KBM-7 (cell line): ENCODE results near the gene OS9.
"Not testable (repeated sequence)": the region's sequence is repeated elsewhere in the genome, so short reads cannot be mapped to it uniquely, and the experiment has no call there.

Experiments used
- DNase-seq: peaks from one replicate; pipeline ENCODE4 v3.0.0-alpha.2; 2015
- in situ Hi-C: fragments of 300-500 bp; cut with MboI; formaldehyde crosslinking; loops from 2 replicates; pipeline ENCODE4 v1.14.3; 2020; ENCODE audit warnings: low sequenced_read_pairs, low pct_unique_long_range_greater_than_20kb, mixed read lengths

Gene OS9

DNA sequence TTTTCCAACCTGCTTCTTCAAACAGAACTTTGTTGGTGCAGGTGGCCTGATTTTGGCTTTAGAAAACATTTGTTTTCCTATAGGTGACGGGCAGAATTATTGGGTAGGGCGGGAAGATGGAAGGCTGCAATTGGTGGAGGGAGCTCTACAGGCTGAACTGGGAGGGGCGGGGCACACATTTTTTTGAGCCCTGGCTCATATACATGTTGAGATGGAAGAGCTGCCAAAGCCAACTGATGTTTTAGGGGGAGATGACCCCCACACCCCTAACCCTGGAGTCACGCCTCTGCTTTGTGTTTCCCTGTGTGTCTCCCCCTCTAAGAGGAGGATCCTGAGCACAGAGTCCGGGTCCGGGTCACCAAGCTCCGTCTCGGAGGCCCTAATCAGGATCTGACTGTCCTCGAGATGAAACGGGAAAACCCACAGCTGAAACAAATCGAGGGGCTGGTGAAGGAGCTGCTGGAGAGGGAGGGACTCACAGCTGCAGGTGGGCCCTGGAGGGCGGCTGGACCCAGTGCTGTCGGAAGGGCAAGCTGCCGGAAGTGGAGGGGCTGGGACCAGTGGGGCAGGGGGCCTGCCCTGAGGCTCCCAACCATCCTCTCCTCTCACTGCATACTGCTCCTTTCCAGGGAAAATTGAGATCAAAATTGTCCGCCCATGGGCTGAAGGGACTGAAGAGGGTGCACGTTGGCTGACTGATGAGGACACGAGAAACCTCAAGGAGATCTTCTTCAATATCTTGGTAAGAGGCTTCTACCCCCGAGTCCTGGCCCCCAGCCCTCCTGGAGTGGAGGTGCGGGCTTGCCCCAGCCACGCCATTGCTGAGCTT lies 26.1 kb downstream of the OS9 start:
- no peak for DNase-seq
- in situ Hi-C loops, result no loop called here

DNA sequence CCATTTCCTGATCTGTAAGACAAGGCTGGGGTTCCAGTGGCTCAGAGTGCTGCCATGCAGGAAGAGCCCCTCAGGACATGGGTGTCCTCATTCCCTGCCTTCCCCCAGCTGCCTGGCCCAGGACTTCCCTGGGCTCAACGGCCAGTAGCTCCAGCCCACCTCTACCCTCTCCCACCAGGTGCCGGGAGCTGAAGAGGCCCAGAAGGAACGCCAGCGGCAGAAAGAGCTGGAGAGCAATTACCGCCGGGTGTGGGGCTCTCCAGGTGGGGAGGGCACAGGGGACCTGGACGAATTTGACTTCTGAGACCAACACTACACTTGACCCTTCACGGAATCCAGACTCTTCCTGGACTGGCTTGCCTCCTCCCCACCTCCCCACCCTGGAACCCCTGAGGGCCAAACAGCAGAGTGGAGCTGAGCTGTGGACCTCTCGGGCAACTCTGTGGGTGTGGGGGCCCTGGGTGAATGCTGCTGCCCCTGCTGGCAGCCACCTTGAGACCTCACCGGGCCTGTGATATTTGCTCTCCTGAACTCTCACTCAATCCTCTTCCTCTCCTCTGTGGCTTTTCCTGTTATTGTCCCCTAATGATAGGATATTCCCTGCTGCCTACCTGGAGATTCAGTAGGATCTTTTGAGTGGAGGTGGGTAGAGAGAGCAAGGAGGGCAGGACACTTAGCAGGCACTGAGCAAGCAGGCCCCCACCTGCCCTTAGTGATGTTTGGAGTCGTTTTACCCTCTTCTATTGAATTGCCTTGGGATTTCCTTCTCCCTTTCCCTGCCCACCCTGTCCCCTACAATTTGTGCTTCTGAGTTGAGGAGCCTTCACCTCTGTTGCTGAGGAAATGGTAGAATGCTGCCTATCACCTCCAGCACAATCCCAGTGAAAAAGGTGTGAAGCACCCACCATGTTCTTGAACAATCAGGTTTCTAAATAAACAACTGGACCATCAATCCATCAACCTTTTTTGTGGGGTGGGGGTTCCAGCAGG lies 27.0 kb downstream of the OS9 start:
- in situ Hi-C loops, result no loop called here
- no peak for DNase-seq

DNA sequence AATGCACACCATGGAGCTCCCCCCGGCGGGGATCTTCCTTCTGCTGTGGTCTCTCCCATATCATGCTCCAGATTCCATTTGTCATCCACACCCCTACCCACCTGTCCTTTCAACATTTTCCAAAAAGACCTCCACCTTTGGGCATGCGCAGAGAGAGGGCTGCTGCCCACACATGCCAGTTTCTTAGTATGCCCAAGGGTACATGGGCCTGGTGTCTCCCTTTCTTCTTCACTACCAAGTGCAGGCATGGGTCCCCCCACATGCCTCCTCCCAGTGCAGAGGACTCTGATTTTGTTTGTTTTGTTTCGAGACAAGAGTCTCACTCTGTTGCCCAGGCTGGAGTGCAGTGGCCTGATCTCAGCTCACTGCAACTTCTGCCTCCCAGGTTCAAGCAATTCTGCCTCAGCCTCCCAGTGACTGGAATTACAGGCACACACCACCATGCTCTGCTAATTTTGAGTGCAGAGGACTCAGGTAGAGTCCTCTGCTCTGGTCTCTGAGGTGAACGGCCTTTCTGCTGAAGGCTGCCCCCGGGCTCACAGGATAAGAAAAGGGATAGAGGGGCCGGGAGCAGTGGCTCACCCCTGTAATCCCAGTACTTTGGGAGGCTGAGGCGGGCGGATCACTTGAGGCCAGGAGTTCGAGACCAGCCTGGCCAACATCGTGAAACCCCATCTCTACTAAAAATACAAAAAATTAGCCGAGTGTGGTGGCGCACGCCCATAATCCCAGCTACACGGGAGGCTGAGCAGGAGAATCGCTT lies 28.1 kb downstream of the OS9 start:
- in situ Hi-C loops, DNase-seq: not testable (repeated sequence)

DNA sequence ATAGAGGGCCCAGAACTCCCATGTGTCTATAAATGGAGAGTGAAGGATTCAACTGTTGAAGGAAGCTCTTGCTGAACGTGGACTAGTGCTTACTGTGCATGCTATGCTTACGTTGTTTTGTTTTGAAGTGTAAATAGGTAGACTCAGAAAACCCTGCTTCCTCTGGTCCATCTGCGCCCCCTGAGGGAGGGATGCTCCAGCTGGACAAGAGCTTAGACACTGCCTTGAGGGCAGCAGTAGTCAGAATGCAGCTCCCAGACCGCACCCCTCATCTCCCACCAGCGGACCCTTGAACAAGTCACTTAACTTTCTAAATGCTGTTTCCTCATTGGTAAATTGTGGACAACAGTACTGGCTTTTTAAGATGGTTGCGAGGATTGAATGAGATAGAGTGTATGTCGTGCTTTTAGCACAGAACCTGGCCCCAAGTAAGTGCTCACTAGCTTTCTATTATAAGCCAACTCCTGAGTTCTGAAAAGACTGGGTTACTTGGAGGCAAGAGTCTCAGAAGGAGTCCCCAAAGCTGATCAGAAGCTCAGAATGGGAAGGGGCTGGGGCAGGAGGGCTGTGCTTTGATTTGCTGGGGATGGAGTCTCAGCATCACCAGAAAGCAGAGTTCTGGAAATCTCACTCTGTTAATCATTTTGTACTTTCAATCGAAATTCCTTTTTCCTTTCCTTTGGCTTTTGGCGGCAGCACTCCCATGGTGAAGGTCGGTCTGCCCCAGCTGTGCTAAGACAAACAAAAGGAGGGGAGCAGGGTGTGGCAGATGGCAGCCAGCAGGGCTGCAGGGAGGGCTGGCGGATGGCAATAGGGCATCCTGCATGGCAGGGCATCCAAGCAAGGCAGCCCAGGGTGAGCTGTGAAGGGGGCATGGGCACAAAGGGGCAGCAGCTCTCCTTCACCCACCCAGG lies 29.0 kb downstream of the OS9 start:
- in situ Hi-C loops, result no loop called here
- no peak for DNase-seq

DNA sequence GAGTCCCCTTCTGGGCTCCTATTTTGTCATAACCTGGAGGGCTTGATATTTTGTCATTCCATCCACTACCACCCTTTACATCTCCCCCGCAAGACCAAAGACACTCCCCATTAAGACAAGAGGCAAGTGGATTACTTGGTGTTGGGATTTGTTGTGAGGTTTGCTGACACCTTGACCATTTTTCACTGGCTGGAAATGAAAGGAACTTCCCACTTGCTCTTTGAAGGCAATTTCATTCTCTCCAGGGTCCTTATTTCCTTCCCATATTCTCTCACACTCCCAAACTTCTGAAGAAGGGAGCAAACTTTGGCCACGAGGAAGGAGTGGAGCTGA lies 29.7 kb downstream of the OS9 start:
- DNase-seq, result no peak
- in situ Hi-C loops, result no loop called here

DNA sequence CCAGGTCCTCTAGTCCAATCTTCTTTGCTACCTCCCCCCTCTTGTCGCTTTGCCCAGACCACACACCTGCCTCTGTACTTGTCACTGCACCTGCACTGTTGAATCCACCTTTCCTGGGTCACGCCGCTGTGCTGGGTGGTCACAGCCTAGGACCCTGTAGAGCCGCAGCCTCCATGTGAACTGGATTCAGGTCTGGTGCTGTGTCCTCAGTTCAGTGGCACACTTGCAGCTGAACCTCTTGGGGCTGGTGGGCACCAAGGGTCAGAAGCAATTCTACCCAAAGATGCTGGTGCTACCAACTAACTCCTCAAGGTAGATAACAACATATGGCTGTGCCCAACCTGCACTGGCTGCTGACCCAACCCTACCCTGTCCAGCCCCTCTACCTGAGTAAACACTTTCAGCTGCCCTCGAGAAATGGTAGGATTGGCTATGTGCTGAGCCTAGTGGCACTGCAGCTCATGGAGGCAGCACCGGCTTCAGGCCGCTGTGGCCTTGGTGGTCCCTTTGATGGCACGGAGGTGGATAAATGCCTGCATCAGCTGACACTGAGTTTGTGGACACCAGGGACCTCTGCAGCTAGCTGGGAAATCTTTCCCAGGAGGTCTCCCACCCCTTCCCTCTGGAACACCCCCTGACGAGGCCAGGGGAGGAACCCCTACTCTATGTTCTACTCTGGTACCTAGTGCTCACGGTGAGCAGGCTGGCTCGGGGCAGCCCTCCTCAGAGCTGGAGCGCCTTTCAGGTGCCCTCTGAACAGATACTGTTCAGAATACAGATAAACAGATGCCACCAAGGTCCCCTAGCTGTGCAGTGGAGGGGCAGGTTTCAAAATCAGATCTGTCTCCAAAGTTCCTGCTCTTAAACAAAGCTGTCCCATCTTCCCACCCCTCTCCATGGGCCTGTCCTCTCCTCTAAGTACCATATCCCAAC lies 30.3 kb downstream of the OS9 start:
- in situ Hi-C loops, result no loop called here

DNA sequence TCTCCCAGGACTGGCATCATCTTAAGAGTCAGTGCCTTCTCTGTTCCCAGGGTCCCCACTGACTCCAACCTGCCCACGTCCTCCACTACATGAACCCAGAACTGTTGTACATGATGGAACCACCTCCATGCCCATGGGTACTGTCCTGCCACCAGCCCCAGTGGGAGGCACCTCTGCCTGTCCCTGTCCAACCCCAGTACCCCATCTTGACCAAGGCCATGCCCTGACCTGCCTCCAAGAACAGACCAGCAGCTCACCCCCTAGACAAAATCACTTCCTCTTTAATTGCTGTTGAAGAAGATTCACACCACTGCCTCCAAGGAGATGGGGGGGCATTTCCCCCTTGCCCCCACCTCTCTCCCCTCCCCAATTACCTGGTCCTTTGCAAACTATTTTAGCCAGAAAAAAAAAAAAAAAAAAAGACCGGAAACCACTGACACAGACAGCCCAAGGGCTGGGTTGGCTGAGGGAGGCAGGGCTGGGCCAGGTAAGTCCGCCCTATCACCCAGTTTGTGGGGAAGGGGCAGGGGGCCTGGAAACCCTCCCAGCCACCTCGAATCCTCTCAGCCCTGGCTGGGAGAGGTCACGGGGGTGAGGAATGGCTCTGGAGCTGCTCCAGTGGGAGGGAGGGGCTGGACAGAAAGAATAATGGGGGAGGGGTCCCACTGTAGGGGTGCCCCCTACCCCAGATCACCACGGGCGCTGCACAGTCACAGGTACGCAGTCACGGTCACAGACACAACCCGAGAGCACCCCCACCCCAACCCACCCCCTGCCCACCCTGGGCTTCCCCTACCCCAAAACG lies 31.2 kb downstream of the OS9 start:
- in situ Hi-C loops, result no loop called here
- no peak for DNase-seq

More for the DNA sequence above, 30.3 kb downstream of the OS9 start:
- DNase-seq, result no peak

DNA sequence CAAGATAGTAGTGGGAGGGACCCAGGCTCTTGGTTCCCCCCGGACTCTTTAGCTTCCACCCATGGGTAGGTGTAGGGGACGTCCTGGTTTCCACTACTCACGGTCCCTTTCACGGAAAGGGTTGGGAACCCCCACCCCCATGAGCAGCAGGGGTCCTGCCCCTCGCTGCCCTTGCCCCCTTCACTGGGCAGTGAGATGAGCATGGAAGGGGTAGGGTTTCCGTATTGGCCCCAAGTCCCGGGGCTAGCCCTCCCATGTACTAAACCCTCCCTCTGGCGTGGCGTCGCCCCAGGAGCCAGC lies 31.9 kb downstream of the OS9 start:
- in situ Hi-C loops, result no loop called here
- DNase-seq, result no peak

DNA sequence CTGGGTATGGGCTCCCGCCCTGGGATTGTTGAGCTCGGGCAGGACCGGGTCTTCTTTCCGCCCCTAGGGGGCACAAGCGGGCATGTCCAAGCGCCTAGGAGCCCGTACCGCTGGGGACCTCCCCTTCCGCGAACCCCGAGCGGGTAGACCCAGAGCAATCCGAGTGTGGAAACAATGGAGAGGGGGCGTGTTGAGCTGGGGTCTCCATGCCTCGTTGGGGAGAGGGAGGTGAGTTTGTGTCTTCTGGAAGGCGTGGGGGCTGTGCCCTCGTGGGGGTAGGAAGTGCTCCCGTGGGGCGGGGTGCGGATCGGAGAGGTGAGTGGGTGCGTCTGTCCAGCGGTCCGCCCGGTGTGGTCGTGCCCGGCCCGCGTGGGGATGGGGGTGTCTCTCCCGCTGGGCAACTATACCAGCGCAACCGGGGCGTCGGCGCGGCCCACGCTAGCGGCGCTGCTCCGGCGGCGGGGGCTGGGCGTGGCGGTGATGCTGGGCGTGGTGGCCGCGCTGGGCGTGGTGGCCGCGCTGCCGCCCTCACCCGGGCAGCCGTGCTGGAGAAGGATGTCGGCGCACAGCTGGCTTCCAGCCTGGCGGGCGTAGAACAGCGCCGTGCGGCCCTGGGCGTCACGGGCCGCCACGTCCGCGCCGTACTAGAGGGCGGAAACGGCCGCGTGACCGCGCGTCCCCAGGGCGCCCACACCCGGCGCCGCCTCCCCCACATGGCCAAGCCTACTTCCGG lies 32.4 kb downstream of the OS9 start:
- in situ Hi-C loops, result no loop called here
- no peak for DNase-seq

DNA sequence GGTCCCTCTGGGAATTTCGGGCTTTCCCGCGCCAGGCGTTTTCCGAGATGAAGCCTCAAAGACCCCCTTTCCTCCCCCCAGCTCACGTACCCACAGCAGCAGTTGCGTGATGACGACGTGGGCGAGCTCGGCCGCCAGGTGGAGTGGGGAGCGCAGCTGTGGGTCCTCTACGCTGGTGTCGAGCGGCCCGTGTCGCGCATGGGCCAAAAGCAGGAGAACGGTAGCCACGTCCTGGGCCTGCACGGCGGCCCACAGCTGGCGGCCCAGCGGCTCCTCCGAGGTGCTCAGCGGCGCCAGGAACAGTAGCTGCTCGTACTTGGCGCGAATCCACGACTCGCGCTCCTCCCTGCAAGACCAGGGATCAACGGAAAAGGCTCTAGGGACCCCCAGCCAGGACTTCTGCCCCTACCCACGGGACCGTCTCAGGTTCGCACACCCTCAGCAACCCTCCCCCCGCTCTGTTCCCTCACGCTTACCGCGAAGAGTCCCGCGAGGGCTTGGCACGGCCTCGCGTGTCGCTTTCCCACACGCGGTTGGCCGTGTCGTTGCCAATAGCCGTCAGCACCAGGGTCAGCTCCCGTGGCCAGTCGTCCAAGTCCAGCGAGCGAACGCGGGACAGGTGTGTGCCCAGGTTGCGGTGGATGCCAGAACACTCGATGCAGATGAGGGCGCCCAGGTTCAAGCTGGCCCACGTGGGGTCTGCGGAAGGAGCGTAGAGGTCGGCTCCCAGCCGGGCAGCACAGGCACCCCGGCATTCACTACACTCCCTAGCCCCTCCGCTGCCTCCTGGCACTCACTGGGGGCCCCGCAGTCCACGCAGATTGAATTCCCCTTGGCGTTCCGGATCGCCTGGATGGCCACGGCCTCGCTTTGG lies 33.2 kb downstream of the OS9 start:
- no peak for DNase-seq
- in situ Hi-C loops, result no loop called here

DNA sequence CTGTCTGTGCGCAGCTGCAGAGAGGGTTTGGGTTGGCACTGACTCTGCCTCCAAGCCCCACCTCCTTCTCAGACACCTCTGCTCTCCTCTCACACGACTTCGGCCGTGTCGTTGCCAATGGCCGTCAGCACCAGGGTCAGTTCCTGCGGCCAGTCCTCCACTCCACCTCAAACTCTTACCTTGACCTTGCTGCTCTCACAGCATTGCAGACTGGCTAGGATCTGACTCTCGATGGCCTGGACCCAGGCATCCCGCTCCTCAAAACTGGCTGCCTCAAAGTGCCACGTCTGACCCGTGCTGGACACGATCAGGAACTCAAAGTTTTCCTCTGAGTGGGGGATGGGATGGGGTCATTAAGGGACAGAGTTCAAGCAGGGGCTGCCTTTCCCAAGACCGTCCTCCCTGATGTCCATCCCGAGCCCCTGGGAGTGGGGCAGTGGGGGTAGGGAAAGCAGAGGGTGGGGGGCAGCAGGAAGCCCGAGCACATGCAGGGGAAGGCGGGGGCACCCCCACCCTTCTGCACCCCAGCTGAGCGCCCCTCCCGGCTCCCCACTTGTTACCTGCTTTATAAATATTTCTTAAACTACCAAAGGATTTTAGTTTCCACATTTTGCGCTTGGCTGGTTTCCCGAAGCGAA lies 33.9 kb downstream of the OS9 start:
- no peak for DNase-seq
- in situ Hi-C loops, result no loop called here

DNA sequence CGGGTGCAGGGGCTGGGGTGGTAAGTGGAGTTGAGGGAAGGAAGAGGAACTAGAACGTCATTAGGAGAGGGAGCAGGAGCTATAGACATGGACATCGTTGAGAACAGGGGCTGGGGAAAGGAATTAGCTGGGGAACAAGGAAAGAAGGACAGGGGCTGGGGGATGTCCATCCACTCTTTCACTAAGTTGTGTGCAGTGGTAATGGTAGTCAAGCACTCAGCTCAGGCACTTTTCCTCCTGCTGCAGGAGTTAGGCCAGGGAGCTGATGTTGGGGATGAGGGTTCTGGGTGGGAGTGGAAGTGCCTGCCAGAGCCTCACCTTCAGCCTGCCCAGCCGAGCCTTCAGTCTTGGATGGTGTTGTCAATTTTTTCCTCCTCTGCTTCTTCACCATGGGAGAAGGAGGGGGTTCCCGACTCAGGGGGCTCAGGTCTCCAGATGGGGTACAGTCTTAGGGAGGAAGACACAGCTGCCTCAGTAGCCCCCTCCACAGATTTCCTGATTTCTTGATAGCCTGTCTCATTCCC lies 35.5 kb downstream of the OS9 start:
- in situ Hi-C loops, result no loop called here
- DNase-seq, result no peak

DNA sequence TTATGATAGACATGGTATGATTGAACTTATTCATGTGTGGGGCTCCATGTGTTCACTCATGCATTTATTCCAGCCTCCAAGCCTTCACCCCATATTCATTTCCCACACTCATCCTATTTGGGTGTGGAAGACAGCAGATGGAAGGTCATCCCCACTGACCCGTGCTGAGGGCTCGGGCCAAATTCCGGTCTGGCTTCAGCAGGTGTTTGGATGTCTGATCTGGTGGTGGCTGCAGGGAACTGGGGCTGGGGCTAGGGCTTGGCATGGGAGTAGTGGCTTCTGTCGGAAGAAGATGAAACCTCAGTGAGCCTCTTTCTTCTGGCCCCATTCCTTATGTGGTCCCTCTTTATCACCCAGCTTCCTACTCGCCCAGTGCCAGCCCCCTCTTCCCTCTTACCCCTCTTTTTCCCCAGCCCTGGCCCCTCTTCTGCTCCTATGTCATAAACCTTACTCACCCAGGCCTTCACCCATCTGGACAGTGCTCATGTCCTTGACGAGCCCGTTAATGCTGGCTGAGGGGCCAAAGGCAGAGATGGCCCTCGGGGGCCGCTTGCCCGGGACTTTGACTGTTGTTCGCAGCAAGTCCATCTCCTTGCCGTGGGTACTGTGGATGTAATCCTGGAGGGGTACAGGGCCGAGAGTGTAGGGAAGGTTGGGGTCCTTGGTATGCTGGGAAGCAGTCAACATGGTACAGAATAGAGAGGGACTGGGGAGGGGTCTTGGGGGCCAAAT lies 36.6 kb downstream of the OS9 start:
- in situ Hi-C loops, result no loop called here
- no peak for DNase-seq

DNA sequence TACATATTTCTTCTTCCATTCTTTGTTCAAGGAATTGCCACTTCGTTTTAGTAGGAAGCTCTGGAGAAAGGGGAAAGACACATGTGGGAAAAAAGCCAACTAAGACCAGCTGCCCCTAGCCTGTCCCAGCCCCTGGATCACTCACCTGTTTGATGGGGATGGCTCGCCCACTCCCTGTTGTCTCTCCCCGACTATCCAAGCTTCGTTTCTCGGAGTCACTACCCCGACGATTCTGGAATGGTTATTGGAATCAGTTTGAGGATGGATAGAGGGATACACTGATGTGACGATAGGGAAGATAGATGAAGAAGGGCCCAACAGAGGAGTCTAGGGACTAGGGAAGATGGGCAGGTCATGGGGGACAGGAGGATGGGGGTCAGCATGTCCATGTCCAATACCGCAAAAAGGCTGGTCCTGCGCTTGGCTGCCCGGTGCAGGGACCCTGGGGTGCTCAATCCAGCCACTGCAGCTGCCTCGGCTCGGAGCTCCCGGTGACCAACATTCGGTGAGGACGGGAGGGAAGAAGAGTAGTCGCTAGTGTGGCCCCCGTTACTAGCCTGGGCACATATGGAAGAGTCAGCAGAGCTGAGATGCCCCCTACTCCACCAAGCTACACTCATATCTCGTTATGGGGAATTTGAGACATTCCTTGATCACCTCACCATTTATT lies 37.6 kb downstream of the OS9 start:
- no peak for DNase-seq
- in situ Hi-C loops, result no loop called here
